ENCODE results near the gene UBXN10. TPM values are rescaled to one million over a fixed set of nuclear protein-coding genes. Genes with fewer than 3 reads are reported as not detected.

UBXN10 gene, protein sequence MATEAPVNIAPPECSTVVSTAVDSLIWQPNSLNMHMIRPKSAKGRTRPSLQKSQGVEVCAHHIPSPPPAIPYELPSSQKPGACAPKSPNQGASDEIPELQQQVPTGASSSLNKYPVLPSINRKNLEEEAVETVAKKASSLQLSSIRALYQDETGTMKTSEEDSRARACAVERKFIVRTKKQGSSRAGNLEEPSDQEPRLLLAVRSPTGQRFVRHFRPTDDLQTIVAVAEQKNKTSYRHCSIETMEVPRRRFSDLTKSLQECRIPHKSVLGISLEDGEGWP
- total RNA-seq: under 1 TPM; 0.06 to 0.08 TPM
- polyA plus RNA-seq: under 1 TPM; 0.69 to 0.78 TPM

DNA sequence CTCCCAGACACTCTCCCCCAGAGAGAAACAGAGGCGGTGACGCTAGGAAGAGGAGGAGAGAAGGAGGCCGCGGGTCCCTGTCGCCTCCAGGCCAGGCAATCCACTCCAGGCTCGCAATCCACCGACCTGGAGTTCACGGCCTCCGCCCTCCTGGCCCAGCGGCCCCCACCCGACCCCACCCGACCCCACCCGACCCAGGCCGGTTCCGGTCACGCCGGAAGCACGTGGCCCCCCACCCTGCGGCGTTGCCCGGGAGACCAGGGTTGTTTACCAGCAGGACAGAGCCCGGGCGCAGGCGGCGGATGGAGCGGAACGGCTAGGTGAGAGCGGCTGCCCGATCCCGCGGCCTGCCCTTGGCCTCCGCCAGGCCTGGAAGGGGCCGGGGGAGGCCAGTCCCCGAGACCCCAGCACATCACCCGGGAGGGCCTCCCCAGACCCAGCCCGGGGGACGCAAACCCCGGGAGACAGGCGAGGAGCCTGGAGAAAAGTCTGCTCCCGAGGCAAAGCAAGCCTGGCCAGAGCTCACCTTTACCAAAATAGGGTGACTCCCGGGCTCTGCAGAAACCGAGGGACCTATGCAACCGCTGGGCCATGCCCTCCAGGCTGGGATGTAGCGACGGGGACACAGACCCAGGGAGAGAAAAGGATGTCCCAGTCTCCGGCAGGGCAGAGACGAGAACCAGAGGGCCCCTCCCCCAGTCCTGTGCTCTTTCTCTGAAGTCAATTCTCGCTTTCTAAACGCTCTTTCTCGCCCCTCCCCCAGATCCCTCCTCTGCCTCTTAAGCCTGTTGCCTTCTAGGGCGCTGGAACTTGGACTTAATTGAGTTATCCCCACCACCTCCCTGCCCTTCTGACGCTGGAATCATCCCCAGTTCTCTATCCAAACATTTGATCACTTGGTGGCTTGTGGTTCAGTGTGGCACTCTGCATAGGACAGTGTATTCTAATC is at the start of gene UBXN10, which contains the start of gene PLA2G2C:
Gene UBXN10, plus strand, starts transcription at position 263 of the 949 bp plus-strand sequence. CDS start 4,466 bp downstream, outside the sequence.
Gene PLA2G2C, minus strand, starts transcription at position 685 of the 949 bp plus-strand sequence. CDS start 9,155 bp downstream, outside the sequence.
- Mint-ChIP-seq H3K9me3 (no peaks in the 10 kb centered on the region), H3K36me3 (no peaks in the 10 kb centered on the region), H3K4me3 (peak within 1 kb of the TSS; percentile 83 to 92 (median 88)), H3K27me3 (peaks cover 0 to 3% of the 10 kb centered on the region in 2 donors), H3K4me1 (peaks cover 35 to 59% (median 45%) of the 10 kb centered on the region in 4 donors), H3K27ac (peak within 1 kb of the TSS; percentile 77 to 92 (median 89))
- no peaks in the 10 kb centered on the region for H3K27me3 ChIP-seq (ENCODE audit: insufficient read depth, low read length)
- H3K4me1 ChIP-seq (ENCODE audit: insufficient read depth, low read length): peaks cover 47% of the 10 kb centered on the region
- peak within 1 kb of the TSS; percentile 49 to 56 for H3K4me3 ChIP-seq (ENCODE audit: low read length in 2 of 2)
- peak; percentile 29 to 65 (median 36) for DNase-seq
- POLR2A ChIA-PET (ENCODE audit: partially characterized antibody): interaction anchor here (0.8 kb wide), 1 partner anchor 137 kb away, joined by 3 read pairs; no protein-coding TSS in a partner anchor
- CTCF ChIA-PET (ENCODE audit: partially characterized antibody): interaction anchor here (3.0 kb wide), 1 partner anchor 10 kb away, joined by 13 read pairs; no protein-coding TSS in a partner anchor
- H3K36me3 ChIP-seq (ENCODE audit: insufficient read depth, low read length): no peaks in the 10 kb centered on the region
- H3K27ac ChIP-seq (ENCODE audit: low read depth, low read length): peak within 1 kb of the TSS; percentile 35
- intact Hi-C loops (cut with micrococcal nuclease): no loop called here
- no peaks in the 10 kb centered on the region for H3K9me3 ChIP-seq (ENCODE audit: control insufficient read depth in 1 of 2, low read length in 2 of 2)

DNA sequence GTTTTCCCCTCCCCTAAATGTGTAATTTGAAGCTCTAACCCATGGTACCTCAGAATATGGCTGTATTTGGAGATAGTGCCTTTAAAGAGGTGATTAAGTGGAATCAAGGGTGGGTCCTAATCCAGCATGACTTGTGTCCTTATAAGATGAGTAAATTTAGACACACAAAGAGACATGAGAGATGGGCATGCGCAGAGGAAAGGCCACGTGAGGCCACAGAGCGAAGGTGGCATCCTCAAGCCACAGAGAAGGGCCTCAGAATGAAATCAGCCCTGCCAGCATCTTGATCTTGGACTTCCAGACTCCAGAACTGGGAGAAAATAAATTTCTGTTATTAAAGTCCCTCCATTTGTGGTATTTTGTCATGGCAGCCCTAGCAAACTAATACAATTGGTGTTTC is 49.6 kb upstream of the UBXN10 start:
- H3K4me3 Mint-ChIP-seq: no peak overlapping the region
- H3K4me1 ChIP-seq (ENCODE audit: insufficient read depth, low read length): no peaks in the 10 kb centered on the region
- H3K27me3 ChIP-seq (ENCODE audit: insufficient read depth, low read length): no peaks in the 10 kb centered on the region
- peaks cover 0 to 2% (median 0%) of the 10 kb centered on the region in 8 donors for H3K9me3 Mint-ChIP-seq
- H3K4me1 Mint-ChIP-seq: no peaks in the 10 kb centered on the region
- H3K27ac ChIP-seq (ENCODE audit: low read depth, low read length): no peak overlapping the region
- no peaks in the 10 kb centered on the region for H3K36me3 Mint-ChIP-seq
- H3K36me3 ChIP-seq (ENCODE audit: insufficient read depth, low read length): no peaks in the 10 kb centered on the region
- ChIA-PET CTCF (ENCODE audit: partially characterized antibody) (no interaction called here), POLR2A (ENCODE audit: partially characterized antibody) (no interaction called here)
- intact Hi-C loops (cut with micrococcal nuclease): no loop called here
- H3K9me3 ChIP-seq (ENCODE audit: control insufficient read depth in 1 of 2, low read length in 2 of 2): no peaks in the 10 kb centered on the region
- no peak overlapping the region for H3K4me3 ChIP-seq (ENCODE audit: low read length in 2 of 2)
- H3K27ac Mint-ChIP-seq: no peak overlapping the region
- DNase-seq: no peak
- H3K27me3 Mint-ChIP-seq: peaks cover 13 to 24% of the 10 kb centered on the region in 2 donors

DNA sequence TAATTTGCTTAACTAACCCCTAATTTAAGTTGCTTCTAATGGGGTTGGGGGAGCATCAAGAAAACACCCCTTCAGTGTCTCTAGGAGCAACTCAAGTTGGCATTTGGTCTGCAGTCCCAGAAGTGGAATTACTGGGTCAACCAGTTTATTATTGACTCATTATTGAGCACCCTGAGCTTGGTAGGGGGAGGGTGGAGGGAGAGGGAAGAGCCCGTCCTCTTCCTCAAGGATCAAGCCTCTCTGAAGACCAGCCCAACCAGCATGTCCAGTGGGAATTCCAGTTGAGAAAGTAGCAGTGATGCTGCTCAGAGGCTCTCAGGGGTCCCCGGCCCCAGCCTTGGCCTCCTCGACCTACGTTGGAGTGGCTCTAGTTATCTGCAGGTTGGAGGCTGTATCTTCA is 48.8 kb upstream of the UBXN10 start:
- Histone ChIP-seq H3K27ac (ENCODE audit: low read depth, low read length) (no peak overlapping the region), H3K9me3 (ENCODE audit: control insufficient read depth in 1 of 2, low read length in 2 of 2) (no peaks in the 10 kb centered on the region), H3K4me3 (ENCODE audit: low read length in 2 of 2) (no peak overlapping the region), H3K36me3 (ENCODE audit: insufficient read depth, low read length) (no peaks in the 10 kb centered on the region), H3K4me1 (ENCODE audit: insufficient read depth, low read length) (no peaks in the 10 kb centered on the region), H3K27me3 (ENCODE audit: insufficient read depth, low read length) (no peaks in the 10 kb centered on the region)
- Mint-ChIP-seq H3K27ac (no peak overlapping the region), H3K4me3 (no peak overlapping the region), H3K36me3 (no peaks in the 10 kb centered on the region), H3K27me3 (peaks cover 14 to 23% of the 10 kb centered on the region in 2 donors), H3K9me3 (peaks cover 0 to 2% (median 0%) of the 10 kb centered on the region in 8 donors), H3K4me1 (no peaks in the 10 kb centered on the region)
- DNase-seq: no peak
- ChIA-PET POLR2A (ENCODE audit: partially characterized antibody) (no interaction called here), CTCF (ENCODE audit: partially characterized antibody) (no interaction called here)
- intact Hi-C loops (cut with micrococcal nuclease): no loop called here

DNA sequence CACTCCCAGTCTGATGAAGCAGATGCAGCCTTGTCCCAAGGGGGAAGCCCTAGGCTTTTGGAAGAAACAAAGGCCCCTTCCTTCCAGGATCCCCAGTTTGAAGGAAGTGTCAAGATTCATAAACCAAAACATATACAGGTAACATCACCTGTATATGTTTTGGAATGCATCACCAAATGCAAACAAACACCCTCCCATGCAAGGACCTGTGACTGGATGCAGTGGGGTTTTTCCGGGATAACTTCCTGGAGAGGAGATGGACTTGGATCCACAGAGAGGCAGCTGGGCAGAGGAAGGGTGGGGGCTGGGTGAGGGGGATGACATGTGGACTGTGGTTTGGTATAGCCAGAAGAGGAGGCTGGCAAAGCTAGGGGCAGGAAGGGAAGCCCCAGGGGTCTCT is 48.3 kb upstream of the UBXN10 start:
- H3K27ac ChIP-seq (ENCODE audit: low read depth, low read length): no peak overlapping the region
- no peaks in the 10 kb centered on the region for H3K4me1 ChIP-seq (ENCODE audit: insufficient read depth, low read length)
- Mint-ChIP-seq H3K36me3 (no peaks in the 10 kb centered on the region), H3K4me3 (no peak overlapping the region), H3K9me3 (peaks cover 0 to 2% (median 0%) of the 10 kb centered on the region in 8 donors), H3K27me3 (peaks cover 14 to 21% of the 10 kb centered on the region in 2 donors), H3K27ac (no peak overlapping the region), H3K4me1 (no peaks in the 10 kb centered on the region)
- DNase-seq: no peak
- no peaks in the 10 kb centered on the region for H3K9me3 ChIP-seq (ENCODE audit: control insufficient read depth in 1 of 2, low read length in 2 of 2)
- intact Hi-C loops (cut with micrococcal nuclease): no loop called here
- CTCF ChIA-PET (ENCODE audit: partially characterized antibody): no interaction called here
- no peak overlapping the region for H3K4me3 ChIP-seq (ENCODE audit: low read length in 2 of 2)
- POLR2A ChIA-PET (ENCODE audit: partially characterized antibody): no interaction called here
- no peaks in the 10 kb centered on the region for H3K27me3 ChIP-seq (ENCODE audit: insufficient read depth, low read length)
- no peaks in the 10 kb centered on the region for H3K36me3 ChIP-seq (ENCODE audit: insufficient read depth, low read length)

DNA sequence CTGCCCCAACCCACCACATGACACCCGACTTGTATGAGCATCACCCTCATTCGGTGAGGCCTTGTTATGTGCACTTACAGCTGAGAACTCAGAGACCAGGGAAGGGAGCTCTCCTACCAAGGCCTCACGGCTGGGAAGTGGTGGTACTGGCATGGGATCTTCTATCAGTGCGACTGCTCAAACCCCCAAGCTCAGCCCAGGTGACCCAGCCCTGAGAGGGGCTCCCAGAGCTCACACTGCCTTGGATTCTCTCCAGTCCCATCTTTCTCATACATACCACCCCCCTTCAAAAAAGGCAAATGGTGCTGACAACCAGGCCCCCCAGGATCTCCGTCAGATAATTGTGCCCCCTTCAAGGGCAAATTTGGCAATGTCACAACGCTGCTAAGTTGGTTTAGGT is 47.5 kb upstream of the UBXN10 start:
- H3K4me3 ChIP-seq (ENCODE audit: low read length in 2 of 2): no peak overlapping the region
- H3K36me3 Mint-ChIP-seq: no peaks in the 10 kb centered on the region
- H3K9me3 ChIP-seq (ENCODE audit: control insufficient read depth in 1 of 2, low read length in 2 of 2): no peaks in the 10 kb centered on the region
- H3K4me1 ChIP-seq (ENCODE audit: insufficient read depth, low read length): no peaks in the 10 kb centered on the region
- no peaks in the 10 kb centered on the region for H3K27me3 ChIP-seq (ENCODE audit: insufficient read depth, low read length)
- H3K4me1 Mint-ChIP-seq: no peaks in the 10 kb centered on the region
- POLR2A ChIA-PET (ENCODE audit: partially characterized antibody): no interaction called here
- CTCF ChIA-PET (ENCODE audit: partially characterized antibody): no interaction called here
- intact Hi-C loops (cut with micrococcal nuclease): no loop called here
- no peaks in the 10 kb centered on the region for H3K36me3 ChIP-seq (ENCODE audit: insufficient read depth, low read length)
- H3K27ac Mint-ChIP-seq: no peak overlapping the region
- peaks cover 14 to 19% of the 10 kb centered on the region in 2 donors for H3K27me3 Mint-ChIP-seq
- peaks cover 0 to 2% (median 0%) of the 10 kb centered on the region in 8 donors for H3K9me3 Mint-ChIP-seq
- H3K4me3 Mint-ChIP-seq: no peak overlapping the region
- DNase-seq: no peak
- no peak overlapping the region for H3K27ac ChIP-seq (ENCODE audit: low read depth, low read length)

DNA sequence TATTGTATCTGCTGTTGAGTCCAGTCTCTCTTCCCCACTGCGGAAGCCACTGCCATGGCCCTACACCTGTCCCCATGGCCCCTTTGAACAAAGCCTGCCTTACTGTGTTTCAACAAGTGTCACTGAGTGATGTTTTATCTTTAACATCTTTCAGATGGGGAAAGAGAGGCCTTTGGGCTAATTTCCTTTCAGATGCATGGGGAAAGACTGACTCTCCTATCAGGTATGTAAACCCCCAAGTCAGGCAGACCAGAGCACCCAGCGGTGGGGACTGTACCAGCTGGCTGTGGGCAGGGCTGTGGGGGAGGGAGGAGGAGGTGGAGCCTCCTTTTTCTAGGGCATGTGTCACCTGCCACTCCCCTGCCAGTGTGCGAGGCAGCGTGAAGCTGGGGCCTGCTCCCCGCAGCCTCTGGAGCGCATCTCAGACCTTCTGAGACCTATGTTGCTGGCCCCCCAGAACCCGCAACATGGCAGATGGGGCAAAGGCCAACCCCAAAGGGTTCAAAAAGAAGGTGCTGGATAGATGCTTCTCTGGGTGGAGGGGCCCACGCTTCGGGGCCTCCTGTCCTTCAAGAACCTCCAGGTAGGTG is 46.8 kb upstream of the UBXN10 start, which contains the start of gene PLA2G2F:
Gene PLA2G2F, plus strand, starts transcription at position 363 of the 590 bp plus-strand sequence. Its CDS starts 105 bp downstream, at position 468.
- Histone ChIP-seq H3K4me3 (ENCODE audit: low read length in 2 of 2) (no peak within 1 kb of the TSS), H3K27ac (ENCODE audit: low read depth, low read length) (no peak within 1 kb of the TSS), H3K36me3 (ENCODE audit: insufficient read depth, low read length) (no peaks in the 10 kb centered on the region), H3K9me3 (ENCODE audit: control insufficient read depth in 1 of 2, low read length in 2 of 2) (no peaks in the 10 kb centered on the region), H3K4me1 (ENCODE audit: insufficient read depth, low read length) (no peaks in the 10 kb centered on the region), H3K27me3 (ENCODE audit: insufficient read depth, low read length) (no peaks in the 10 kb centered on the region)
- intact Hi-C loops (cut with micrococcal nuclease): no loop called here
- Mint-ChIP-seq H3K27me3 (peaks cover 12 to 16% of the 10 kb centered on the region in 2 donors), H3K4me3 (no peak within 1 kb of the TSS), H3K27ac (no peak within 1 kb of the TSS), H3K9me3 (peaks cover 0 to 2% (median 0%) of the 10 kb centered on the region in 8 donors), H3K4me1 (no peaks in the 10 kb centered on the region), H3K36me3 (no peaks in the 10 kb centered on the region)
- ChIA-PET POLR2A (ENCODE audit: partially characterized antibody) (no interaction called here), CTCF (ENCODE audit: partially characterized antibody) (no interaction called here)
- DNase-seq: no peak

Data from CD4-positive, alpha-beta memory T cell (primary cell).